Neuronal stem cell (in vitro differentiated cells): ENCODE data around the gene DHRS13.

Experiments
- DNase-seq: peaks from one replicate; pipeline ENCODE4 v3.0.0-alpha.2; 2013; ENCODE audit warnings: low spot score
- H2AFZ ChIP-seq: one replicate; pipeline ENCODE4 v1.6.1; 2013; ENCODE audit warnings: mild to moderate bottlenecking, low read length, inconsistent platforms
- H2AK5ac ChIP-seq: 2 replicates; pipeline ENCODE4 v1.6.1; 2013; ENCODE audit warnings: low read depth, mild to moderate bottlenecking, inconsistent platforms, low read length, moderate library complexity, mixed read lengths
- H2BK120ac ChIP-seq: 2 replicates; pipeline ENCODE4 v1.6.1; 2013; ENCODE audit warnings: low read depth, mild to moderate bottlenecking, inconsistent platforms, low read length, moderate library complexity, mixed read lengths
- H2BK12ac ChIP-seq: one replicate; pipeline ENCODE4 v1.6.1; 2013; ENCODE audit warnings: low read length, inconsistent platforms
- H2BK15ac ChIP-seq: 2 replicates; pipeline ENCODE4 v1.6.1; 2013; ENCODE audit warnings: mild to moderate bottlenecking, low read length, inconsistent platforms, mixed read lengths
- H2BK5ac ChIP-seq: one replicate; pipeline ENCODE4 v1.6.1; 2013; ENCODE audit warnings: inconsistent platforms, mild to moderate bottlenecking, low read length, moderate library complexity
- H3K14ac ChIP-seq: one replicate; pipeline ENCODE4 v1.6.1; 2013; ENCODE audit warnings: low read length, inconsistent platforms
- H3K18ac ChIP-seq: 2 replicates; pipeline ENCODE4 v1.6.1; 2013; ENCODE audit warnings: low read length, inconsistent platforms
- H3K23ac ChIP-seq: 2 replicates; pipeline ENCODE4 v1.6.1; 2013; ENCODE audit warnings: low read depth, mild to moderate bottlenecking, mixed read lengths, low read length, inconsistent platforms; ENCODE audit not compliant: poor library complexity
- H3K27ac ChIP-seq: replicated peaks from 3 replicates; pipeline ENCODE4 v1.5.1; 2013; ENCODE audit warnings: low read length, inconsistent platforms
- H3K27me3 ChIP-seq, 3 experiments: 2 replicates each; pipeline ENCODE4 v1.6.1; 2013; ENCODE audit warnings: low read length in 3 of 3, mild to moderate bottlenecking in 2 of 3, inconsistent platforms in 1 of 3, low read depth in 1 of 3, mixed read lengths in 1 of 3, moderate library complexity in 1 of 3; ENCODE audit not compliant: control insufficient read depth in 3 of 3, insufficient read depth in 3 of 3
- H3K36me3 ChIP-seq, 2 donors: replicated peaks in 1 of 2; 2 replicates each; pipeline ENCODE4 v1.6.1; 2013; ENCODE audit warnings: low read length in 2 of 2; ENCODE audit not compliant: control insufficient read depth in 2 of 2, insufficient read depth in 2 of 2
- H3K4ac ChIP-seq: 2 replicates; pipeline ENCODE4 v1.6.1; 2013; ENCODE audit warnings: inconsistent platforms, mild to moderate bottlenecking, low read length, moderate library complexity
- H3K4me1 ChIP-seq, 2 donors: 1 replicate in 1 of 2; 2 replicates in 1 of 2; pipeline ENCODE4 v1.6.1; 2013; ENCODE audit warnings: low read length in 2 of 2, low read depth in 1 of 2; ENCODE audit not compliant: control insufficient read depth in 2 of 2, insufficient read depth in 1 of 2
- H3K4me2 ChIP-seq: one replicate; pipeline ENCODE4 v1.6.1; 2013; ENCODE audit warnings: mild to moderate bottlenecking, low read length, inconsistent platforms; ENCODE audit not compliant: insufficient read depth, poor library complexity, severe bottlenecking
- H3K4me3 ChIP-seq, 2 donors: 2 replicates each; pipeline ENCODE4 v1.5.1; 2013; ENCODE audit warnings: low read length in 2 of 2, mild to moderate bottlenecking in 2 of 2, inconsistent platforms in 1 of 2, moderate library complexity in 1 of 2
- H3K79me1 ChIP-seq: one replicate; pipeline ENCODE4 v1.6.1; 2013; ENCODE audit warnings: low read depth, mild to moderate bottlenecking, inconsistent platforms, low read length, moderate library complexity
- H3K9ac ChIP-seq: one replicate; pipeline ENCODE4 v1.6.1; 2013; ENCODE audit warnings: mild to moderate bottlenecking, low read depth, low read length, inconsistent platforms; ENCODE audit not compliant: poor library complexity
- H3K9me3 ChIP-seq, 2 donors: replicated peaks in 1 of 2; 2 replicates each; pipeline versions ENCODE3 to v1.6.1; 2013; ENCODE audit warnings: low read length in 2 of 2, mild to moderate bottlenecking in 2 of 2, inconsistent platforms in 1 of 2, low read depth in 1 of 2, mixed read lengths in 1 of 2, moderate library complexity in 1 of 2; ENCODE audit not compliant: control insufficient read depth in 2 of 2, insufficient read depth in 1 of 2
- H4K8ac ChIP-seq: one replicate; pipeline ENCODE4 v1.6.1; 2013; ENCODE audit warnings: low read depth, mild to moderate bottlenecking, inconsistent platforms, low read length, moderate library complexity
- H4K91ac ChIP-seq: one replicate; pipeline ENCODE4 v1.6.1; 2013; ENCODE audit warnings: low read length, low read depth, mild to moderate bottlenecking, inconsistent platforms; ENCODE audit not compliant: poor library complexity
- WGBS, 2 donors: extraction: QIAGEN DNeasy Blood & Tissue Kit; methylation state at CpG; one replicate each; pipeline ENCODE4 v1.1.7; 2013; ENCODE audit warnings: missing lambda C conversion rate in 2 of 2, mixed read lengths in 1 of 2; ENCODE audit not compliant: insufficient read length in 2 of 2, insufficient replicate concordance in 1 of 2; ENCODE audit errors: extremely low coverage in 2 of 2; 5-methylcytosine and 5-hydroxymethylcytosine counted together

The DHRS13 gene

DNA sequence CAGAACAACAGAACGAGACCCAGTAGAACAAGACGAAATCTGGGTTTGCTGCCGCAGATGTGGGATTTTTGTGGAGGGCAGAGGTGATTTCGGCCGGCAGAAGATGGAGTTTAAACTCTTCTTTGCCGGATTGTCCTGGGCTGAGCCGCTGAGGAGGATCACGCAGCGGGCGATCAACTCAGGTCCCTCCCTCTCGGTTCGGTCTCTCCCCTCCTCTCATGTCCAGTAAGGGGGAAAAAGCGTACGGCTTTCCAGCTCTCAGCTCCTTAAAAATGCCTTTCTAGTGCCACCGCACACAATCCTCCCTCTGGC, 46.0 kb upstream of the DHRS13 start:
- Histone ChIP-seq H2AFZ (peak overlapping the region; percentile 65), H2AK5ac (no peak overlapping the region), H3K9ac (peak overlapping the region; percentile 85), H3K4ac (no peak overlapping the region), H4K91ac (no peak overlapping the region), H2BK5ac (peak overlapping the region; percentile 79), H3K27me3 (no peaks in the 10 kb centered on the region), H3K23ac (no peak overlapping the region), H3K27ac (peak overlapping the region; percentile 86), H3K4me1 (peaks cover 4 to 10% of the 10 kb centered on the region in 2 donors), H3K18ac (peak overlapping the region; percentile 81), H3K4me2 (peak overlapping the region; percentile 91), H2BK120ac (no peak overlapping the region), H4K8ac (no peak overlapping the region), H2BK12ac (no peak overlapping the region), H2BK15ac (no peak overlapping the region), H3K14ac (no peak overlapping the region), H3K9me3 (no peaks in the 10 kb centered on the region), H3K36me3 (peaks cover 0 to 46% of the 10 kb centered on the region in 2 donors), H3K79me1 (peaks cover 8% of the 10 kb centered on the region), H3K4me3 (peak overlapping the region; percentile 89 to 96)
- no CpG with 5 or more reads among the region's 15 CpGs for WGBS, 2 donors
- DNase-seq: peak; percentile 58

DNA sequence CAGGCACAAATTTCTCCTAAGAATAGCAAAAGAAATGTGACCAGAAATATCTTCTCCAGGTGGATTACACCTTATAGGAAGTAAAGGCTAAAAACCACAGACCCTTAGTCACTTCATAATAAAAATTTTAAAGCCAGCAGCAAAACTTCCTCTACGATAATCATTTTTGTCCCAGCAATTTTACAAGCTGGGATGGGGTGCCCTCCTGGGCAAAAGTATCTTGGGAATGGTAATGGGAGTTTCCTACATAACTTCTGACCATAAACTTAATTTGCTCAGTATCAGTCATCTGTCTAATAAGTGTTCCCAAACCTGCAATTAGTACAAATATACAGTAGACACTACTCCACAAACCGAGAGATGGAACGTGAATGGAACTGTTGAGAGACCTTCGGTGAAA, 45.5 kb upstream of the DHRS13 start:
- WGBS, 2 donors: no CpG with 5 or more reads among the region's 4 CpGs
- peaks cover 4 to 10% of the 10 kb centered on the region in 2 donors for H3K4me1 ChIP-seq
- H3K4ac ChIP-seq: no peak overlapping the region
- H2BK12ac ChIP-seq: no peak overlapping the region
- peak overlapping the region; percentile 89 to 96 for H3K4me3 ChIP-seq
- H2BK5ac ChIP-seq: no peak overlapping the region
- H3K9me3 ChIP-seq: peaks cover 0 to 4% of the 10 kb centered on the region in 2 donors
- no peak overlapping the region for H2BK120ac ChIP-seq
- H4K8ac ChIP-seq: no peak overlapping the region
- H2BK15ac ChIP-seq: no peak overlapping the region
- H3K79me1 ChIP-seq: peaks cover 8% of the 10 kb centered on the region
- no peaks in the 10 kb centered on the region for H3K27me3 ChIP-seq
- no peak overlapping the region for H3K23ac ChIP-seq
- H3K27ac ChIP-seq: peak overlapping the region; percentile 86
- DNase-seq: no peak
- H4K91ac ChIP-seq: no peak overlapping the region
- no peak overlapping the region for H2AK5ac ChIP-seq
- H3K14ac ChIP-seq: no peak overlapping the region
- no peak overlapping the region for H3K18ac ChIP-seq
- H3K4me2 ChIP-seq: peak overlapping the region; percentile 91
- H3K9ac ChIP-seq: no peak overlapping the region
- H3K36me3 ChIP-seq: peaks cover 0 to 51% of the 10 kb centered on the region in 2 donors
- no peak overlapping the region for H2AFZ ChIP-seq

DNA sequence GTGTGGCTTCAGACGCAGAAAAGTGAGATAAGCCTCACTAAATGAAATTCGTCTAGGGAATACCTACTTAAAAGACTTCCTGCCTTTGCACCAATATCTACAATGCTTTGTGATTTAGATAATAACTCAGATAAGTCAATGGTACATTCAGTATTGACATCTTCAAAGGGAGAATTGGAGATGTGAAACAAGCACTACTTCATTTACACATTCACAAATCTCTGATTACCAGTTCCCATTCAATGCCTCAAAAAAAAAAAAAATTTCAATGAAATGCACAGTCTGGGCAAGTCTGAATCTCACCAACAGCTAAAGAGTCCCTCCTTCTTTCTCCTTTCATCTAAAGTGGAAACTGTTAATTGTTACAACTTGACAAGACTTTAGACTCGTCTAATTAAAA, 44.8 kb upstream of the DHRS13 start:
- Histone ChIP-seq H3K27ac (no peak overlapping the region), H3K27me3 (no peaks in the 10 kb centered on the region), H3K4me2 (no peak overlapping the region), H2AFZ (no peak overlapping the region), H3K4me1 (peaks cover 2 to 8% of the 10 kb centered on the region in 2 donors), H3K4me3 (no peak overlapping the region), H2AK5ac (no peak overlapping the region), H2BK12ac (no peak overlapping the region), H3K36me3 (peaks cover 0 to 58% of the 10 kb centered on the region in 2 donors), H3K9ac (no peak overlapping the region), H3K4ac (no peak overlapping the region), H2BK15ac (no peak overlapping the region), H3K9me3 (peaks cover 0 to 4% of the 10 kb centered on the region in 2 donors), H2BK5ac (no peak overlapping the region), H2BK120ac (no peak overlapping the region), H3K18ac (no peak overlapping the region), H4K91ac (no peak overlapping the region), H3K14ac (no peak overlapping the region), H3K23ac (no peak overlapping the region), H4K8ac (no peak overlapping the region), H3K79me1 (peaks cover 6% of the 10 kb centered on the region)
- no peak for DNase-seq
- no CpG with 5 or more reads among the region's 3 CpGs for WGBS, 2 donors

DNA sequence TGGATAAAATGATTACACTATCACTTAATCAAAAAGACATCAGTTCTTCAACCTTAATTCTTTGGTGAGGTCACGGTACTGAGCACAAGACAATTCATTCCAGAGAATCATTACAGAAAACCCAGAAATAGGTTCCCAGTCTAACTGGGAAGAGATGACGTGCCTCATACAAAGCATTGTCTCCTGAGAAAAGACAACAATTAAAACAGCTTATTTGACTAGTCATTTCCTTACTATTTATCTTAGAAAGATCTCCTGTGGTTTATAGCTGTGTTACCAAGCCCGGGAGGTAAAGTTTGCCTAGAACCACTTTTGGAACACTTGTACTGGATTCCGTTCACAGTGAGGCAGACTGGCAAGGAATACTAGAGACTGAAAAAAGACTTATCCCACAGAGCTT, 43.4 kb upstream of the DHRS13 start:
- peaks cover 0 to 65% of the 10 kb centered on the region in 2 donors for H3K36me3 ChIP-seq
- WGBS, 2 donors: no CpG with 5 or more reads among the region's 4 CpGs
- no peak overlapping the region for H3K27ac ChIP-seq

More for the DNA sequence above, 43.4 kb upstream of the DHRS13 start:
- no peaks in the 10 kb centered on the region for H3K27me3 ChIP-seq
- DNase-seq: no peak
- no peak overlapping the region for H3K9ac ChIP-seq
- peaks cover 0 to 10% of the 10 kb centered on the region in 2 donors for H3K4me1 ChIP-seq
- H3K4me2 ChIP-seq: no peak overlapping the region
- no peak overlapping the region for H3K23ac ChIP-seq
- H2BK120ac ChIP-seq: no peak overlapping the region
- H3K79me1 ChIP-seq: peaks cover 6% of the 10 kb centered on the region
- no peak overlapping the region for H3K18ac ChIP-seq
- no peak overlapping the region for H3K14ac ChIP-seq
- H2BK15ac ChIP-seq: no peak overlapping the region
- no peak overlapping the region for H4K91ac ChIP-seq
- H4K8ac ChIP-seq: no peak overlapping the region
- no peak overlapping the region for H2BK5ac ChIP-seq
- H2AK5ac ChIP-seq: no peak overlapping the region
- H2BK12ac ChIP-seq: no peak overlapping the region
- H3K9me3 ChIP-seq: peaks cover 0 to 4% of the 10 kb centered on the region in 2 donors
- H3K4ac ChIP-seq: no peak overlapping the region
- H2AFZ ChIP-seq: no peak overlapping the region
- no peak overlapping the region for H3K4me3 ChIP-seq
